ENCODE results near the gene CDC42EP1.

DNA sequence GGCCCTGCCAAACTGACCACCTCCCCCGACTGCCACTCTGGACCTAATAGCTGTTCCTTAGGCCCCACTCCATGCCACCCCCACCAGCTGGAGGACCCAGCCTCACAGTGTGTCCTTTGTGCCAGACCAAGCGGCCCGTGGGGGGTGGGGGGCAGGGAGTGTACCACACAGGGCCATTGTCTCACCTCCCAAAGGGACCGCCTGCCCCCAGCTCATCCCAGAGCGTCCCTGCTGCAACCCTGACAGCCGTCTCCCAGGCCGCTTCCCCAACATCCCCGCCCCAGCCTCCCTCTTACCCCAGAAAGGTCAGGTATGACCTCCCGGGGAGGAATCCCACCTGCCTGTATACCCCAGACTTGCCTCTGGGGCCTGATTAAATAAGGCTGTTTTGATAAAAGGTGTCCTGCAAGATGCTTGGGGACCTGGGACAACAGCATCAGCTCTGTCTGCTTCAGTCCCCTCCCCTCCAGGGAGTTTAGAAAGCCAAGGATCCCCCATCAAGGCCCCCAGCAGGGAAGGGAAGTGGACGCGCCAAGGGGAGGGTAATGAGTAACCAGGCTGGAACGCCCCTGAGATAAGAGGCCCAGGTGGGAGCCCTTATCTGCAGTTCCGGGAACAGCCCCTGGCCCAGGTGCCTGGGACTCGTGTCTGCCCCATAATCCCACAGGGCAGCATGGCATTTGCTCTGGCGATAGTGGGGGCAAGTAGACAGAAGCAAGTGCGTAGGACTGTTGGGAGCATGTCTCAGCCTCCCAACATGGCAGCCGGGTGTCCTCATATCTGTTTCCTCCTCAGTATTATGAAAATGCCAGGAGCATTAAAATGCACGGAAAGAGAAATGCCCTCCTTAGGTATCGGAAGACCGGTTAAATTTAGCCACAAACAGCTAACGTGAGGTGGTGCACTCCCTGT is 9.0 kb downstream of the CDC42EP1 start:
- TF ChIP-seq, protein P1, sequence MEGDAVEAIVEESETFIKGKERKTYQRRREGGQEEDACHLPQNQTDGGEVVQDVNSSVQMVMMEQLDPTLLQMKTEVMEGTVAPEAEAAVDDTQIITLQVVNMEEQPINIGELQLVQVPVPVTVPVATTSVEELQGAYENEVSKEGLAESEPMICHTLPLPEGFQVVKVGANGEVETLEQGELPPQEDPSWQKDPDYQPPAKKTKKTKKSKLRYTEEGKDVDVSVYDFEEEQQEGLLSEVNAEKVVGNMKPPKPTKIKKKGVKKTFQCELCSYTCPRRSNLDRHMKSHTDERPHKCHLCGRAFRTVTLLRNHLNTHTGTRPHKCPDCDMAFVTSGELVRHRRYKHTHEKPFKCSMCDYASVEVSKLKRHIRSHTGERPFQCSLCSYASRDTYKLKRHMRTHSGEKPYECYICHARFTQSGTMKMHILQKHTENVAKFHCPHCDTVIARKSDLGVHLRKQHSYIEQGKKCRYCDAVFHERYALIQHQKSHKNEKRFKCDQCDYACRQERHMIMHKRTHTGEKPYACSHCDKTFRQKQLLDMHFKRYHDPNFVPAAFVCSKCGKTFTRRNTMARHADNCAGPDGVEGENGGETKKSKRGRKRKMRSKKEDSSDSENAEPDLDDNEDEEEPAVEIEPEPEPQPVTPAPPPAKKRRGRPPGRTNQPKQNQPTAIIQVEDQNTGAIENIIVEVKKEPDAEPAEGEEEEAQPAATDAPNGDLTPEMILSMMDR (conservative IDR thresholded peaks at IDR 0.05; ENCODE audit: low read depth, low read length) = no peak
- no peak for TF ChIP-seq EZH2 (IDR thresholded peaks at IDR 0.05; ENCODE audit: low read length, unreplicated experiment)
